Dedifferentiated amniotic fluid mesenchymal stem cell (primary cell): Measurements from ENCODE around the gene XRCC5.
A peak's percentile ranks its signal among the peaks of the same experiment; 100 is the strongest.

Experiments
- DNase-seq: peaks from one replicate; pipeline ENCODE4 v3.0.0-alpha.2; 2016; ENCODE audit errors: extremely low spot score

Gene XRCC5

GRCh38 chr2:216159144-216159543, 50.0 kb downstream of the XRCC5 start:
- no peak for DNase-seq

- no peak for DNase-seq
Observed at GRCh38 chr2:216159646-216160045, 50.5 kb downstream of the XRCC5 start.

- DNase-seq = no peak
Observed at GRCh38 chr2:216160786-216161185, 51.6 kb downstream of the XRCC5 start.

GRCh38 chr2:216161967-216162366, 52.8 kb downstream of the XRCC5 start:
- no peak for DNase-seq

- DNase-seq = no peak
Observed at GRCh38 chr2:216163518-216163917, 54.4 kb downstream of the XRCC5 start.

GRCh38 chr2:216164087-216164486, 54.9 kb downstream of the XRCC5 start:
- no peak for DNase-seq

- DNase-seq = no peak
Observed at GRCh38 chr2:216164576-216164975, 55.4 kb downstream of the XRCC5 start.

- no peak for DNase-seq
Observed at GRCh38 chr2:216165711-216166110, 56.6 kb downstream of the XRCC5 start.

GRCh38 chr2:216169087-216169486, 59.9 kb downstream of the XRCC5 start:
- DNase-seq = no peak

- no peak for DNase-seq
Observed at GRCh38 chr2:216170076-216170763, 61.1 kb downstream of the XRCC5 start.

- DNase-seq = no peak
Observed at GRCh38 chr2:216171011-216171410, 61.9 kb downstream of the XRCC5 start.

GRCh38 chr2:216172493-216172892, 63.3 kb downstream of the XRCC5 start:
- no peak for DNase-seq

- no peak for DNase-seq
Observed at GRCh38 chr2:216179015-216179414, 69.9 kb downstream of the XRCC5 start.

GRCh38 chr2:216181351-216181750, 72.2 kb downstream of the XRCC5 start:
- DNase-seq = no peak

GRCh38 chr2:216181953-216182461, 72.9 kb downstream of the XRCC5 start:
- no peak for DNase-seq

- no peak for DNase-seq
Observed at GRCh38 chr2:216183462-216183861, 74.3 kb downstream of the XRCC5 start.

- no peak for DNase-seq
Observed at GRCh38 chr2:216188559-216188850, 79.4 kb downstream of the XRCC5 start.

- DNase-seq = peak; percentile 41
Observed at GRCh38 chr2:216188956-216189355, 79.8 kb downstream of the XRCC5 start.

- DNase-seq = no peak
Observed at GRCh38 chr2:216189410-216189809, 80.3 kb downstream of the XRCC5 start.

- no peak for DNase-seq
Observed at GRCh38 chr2:216192181-216192580, 83.0 kb downstream of the XRCC5 start.

GRCh38 chr2:216192931-216193330, 83.8 kb downstream of the XRCC5 start:
- no peak for DNase-seq

GRCh38 chr2:216194013-216194412, 84.9 kb downstream of the XRCC5 start:
- DNase-seq = no peak

- DNase-seq = no peak
Observed at GRCh38 chr2:216194561-216194960, 85.4 kb downstream of the XRCC5 start.

- peak; percentile 50 for DNase-seq
Observed at GRCh38 chr2:216195565-216196029, 86.4 kb downstream of the XRCC5 start.
